Nephron progenitor cell (in vitro differentiated cells): Measurements from ENCODE around the gene MLC1.

ENCODE experiments used
- DNase-seq: peaks from one replicate; pipeline ENCODE4 v3.0.0; 2021
- H3K27ac Mint-ChIP-seq: 2 replicates; pipeline ENCODE4 v1.8.0; 2021; ENCODE audit warnings: mild to moderate bottlenecking, moderate library complexity, mixed read lengths
- H3K27me3 Mint-ChIP-seq: 2 replicates; pipeline ENCODE4 v1.8.0; 2021; ENCODE audit warnings: mild to moderate bottlenecking, low read depth, mixed read lengths; ENCODE audit not compliant: poor library complexity
- H3K36me3 Mint-ChIP-seq: 2 replicates; pipeline ENCODE4 v1.8.0; 2021; ENCODE audit warnings: low read depth, mixed read lengths
- H3K4me1 Mint-ChIP-seq: 2 replicates; pipeline ENCODE4 v1.8.0; 2021; ENCODE audit warnings: mixed read lengths
- H3K4me3 Mint-ChIP-seq: 2 replicates; pipeline ENCODE4 v1.8.0; 2021; ENCODE audit warnings: mild to moderate bottlenecking, moderate library complexity, mixed read lengths
- H3K9me3 Mint-ChIP-seq: 2 replicates; pipeline ENCODE4 v1.8.0; 2021; ENCODE audit warnings: mild to moderate bottlenecking, moderate library complexity, mixed read lengths
- CTCF ChIP-seq: fragments of 200-600 bp; sonication (generic); IDR thresholded peaks from 2 replicates; pipeline ENCODE4 v1.5.0; 2021; ENCODE audit warnings: antibody characterized with exemption

Gene MLC1

GRCh38 chr22:50111056-50111455, 25.8 kb upstream of the MLC1 start:
- Mint-ChIP-seq H3K4me1 (peaks cover 20% of the 10 kb centered on the region), H3K9me3 (no peaks in the 10 kb centered on the region), H3K36me3 (no peaks in the 10 kb centered on the region), H3K27ac (no peak overlapping the region), H3K4me3 (no peak overlapping the region), H3K27me3 (peaks cover 13% of the 10 kb centered on the region)
- no peak for DNase-seq
- TF ChIP-seq CTCF, result no peak

- H3K27ac Mint-ChIP-seq, result no peak overlapping the region
- TF ChIP-seq CTCF, result no peak
- DNase-seq, result no peak
- H3K9me3 Mint-ChIP-seq, result no peaks in the 10 kb centered on the region
- H3K4me1 Mint-ChIP-seq, result peaks cover 20% of the 10 kb centered on the region
- H3K27me3 Mint-ChIP-seq, result peaks cover 6% of the 10 kb centered on the region
- H3K36me3 Mint-ChIP-seq, result no peaks in the 10 kb centered on the region
- no peak overlapping the region for H3K4me3 Mint-ChIP-seq
Measured at GRCh38 chr22:50107529-50107928, 22.3 kb upstream of the MLC1 start.

- TF ChIP-seq CTCF, result no peak
- no peak overlapping the region for H3K27ac Mint-ChIP-seq
- H3K4me1 Mint-ChIP-seq, result peaks cover 22% of the 10 kb centered on the region
- H3K27me3 Mint-ChIP-seq, result peaks cover 6% of the 10 kb centered on the region
- H3K36me3 Mint-ChIP-seq, result no peaks in the 10 kb centered on the region
- H3K4me3 Mint-ChIP-seq, result no peak overlapping the region
- no peak for DNase-seq
- H3K9me3 Mint-ChIP-seq, result no peaks in the 10 kb centered on the region
Measured at GRCh38 chr22:50105208-50106100, 20.2 kb upstream of the MLC1 start.

GRCh38 chr22:50104141-50104544, 18.9 kb upstream of the MLC1 start:
- H3K27ac Mint-ChIP-seq, result no peak overlapping the region
- no peak for DNase-seq
- H3K36me3 Mint-ChIP-seq, result no peaks in the 10 kb centered on the region
- H3K4me1 Mint-ChIP-seq, result peaks cover 22% of the 10 kb centered on the region
- no peaks in the 10 kb centered on the region for H3K9me3 Mint-ChIP-seq
- H3K4me3 Mint-ChIP-seq, result no peak overlapping the region
- peaks cover 10% of the 10 kb centered on the region for H3K27me3 Mint-ChIP-seq
- no peak for TF ChIP-seq CTCF

GRCh38 chr22:50102946-50103345, 17.7 kb upstream of the MLC1 start:
- H3K4me1 Mint-ChIP-seq, result peaks cover 22% of the 10 kb centered on the region
- H3K9me3 Mint-ChIP-seq, result no peaks in the 10 kb centered on the region
- no peak overlapping the region for H3K27ac Mint-ChIP-seq
- H3K4me3 Mint-ChIP-seq, result no peak overlapping the region
- H3K36me3 Mint-ChIP-seq, result no peaks in the 10 kb centered on the region
- DNase-seq, result no peak
- H3K27me3 Mint-ChIP-seq, result peaks cover 10% of the 10 kb centered on the region
- TF ChIP-seq CTCF, result no peak
